ENCODE data around the gene CEACAM19. TPM values are rescaled to one million over a fixed set of nuclear protein-coding genes. Genes with fewer than 3 reads are reported as not detected.
"Not testable (repeated sequence)": the region's sequence is repeated elsewhere in the genome, so short reads cannot be mapped to it uniquely, and the experiment has no call there.

CEACAM19 gene
- total RNA-seq, 2 experiments from 2014 or later: 0.63 TPM; not detected in 1

- Mint-ChIP-seq H3K27me3 (peaks cover 19% of the 10 kb centered on the region), H3K4me1 (peaks cover 24% of the 10 kb centered on the region), H3K4me3 (no peak overlapping the region)
Observed at GRCh38 chr19:44718441-44719261, 47.4 kb downstream of the CEACAM19 start.

GRCh38 chr19:44719262-44719701 lies 48.0 kb downstream of the CEACAM19 start:
- DNase-seq: no peak
- CTCF ChIA-PET: interaction anchor here (0.9 to 10.2 kb wide), 3 partner anchors 12 to 64 kb away, joined by 3 to 406 read pairs (median 13); partner anchors contain the start of gene CBLC

More at GRCh38 chr19:44718441-44719261, 47.4 kb downstream of the CEACAM19 start:
- Mint-ChIP-seq H3K9me3 (ENCODE audit: low read depth) (peaks cover 11% of the 10 kb centered on the region), H3K36me3 (peaks cover 9% of the 10 kb centered on the region), H3K27ac (no peak overlapping the region)
- CTCF ChIA-PET: interaction anchor here (0.7 to 10.2 kb wide), 4 partner anchors 13 to 118 kb away, joined by 3 to 406 read pairs (median 3); partner anchors contain the start of gene CBLC
- DNase-seq (no peak), ATAC-seq (no peak)

GRCh38 chr19:44720396-44720795 lies 49.1 kb downstream of the CEACAM19 start:
- peaks cover 37% of the 10 kb centered on the region for H3K4me1 Mint-ChIP-seq
- ATAC-seq; DNase-seq; H3K36me3 Mint-ChIP-seq; H3K9me3 Mint-ChIP-seq (ENCODE audit: low read depth); H3K27ac Mint-ChIP-seq; H3K4me3 Mint-ChIP-seq: not testable (repeated sequence)
- peaks cover 12% of the 10 kb centered on the region for H3K27me3 Mint-ChIP-seq
- CTCF ChIA-PET: interaction anchor here (2.2 to 10.2 kb wide), 3 partner anchors 13 to 63 kb away, joined by 4 to 406 read pairs (median 13); partner anchors contain the start of gene CBLC

More at GRCh38 chr19:44719262-44719701, 48.0 kb downstream of the CEACAM19 start:
- Mint-ChIP-seq H3K4me1 (peaks cover 30% of the 10 kb centered on the region), H3K9me3 (ENCODE audit: low read depth) (peaks cover 11% of the 10 kb centered on the region), H3K27ac (no peak overlapping the region), H3K27me3 (peaks cover 18% of the 10 kb centered on the region), H3K36me3 (peaks cover 9% of the 10 kb centered on the region), H3K4me3 (no peak overlapping the region)
- ATAC-seq: no peak

- Mint-ChIP-seq H3K4me3 (no peak overlapping the region), H3K4me1 (peaks cover 39% of the 10 kb centered on the region), H3K27ac (no peak overlapping the region), H3K36me3 (peaks cover 1% of the 10 kb centered on the region), H3K9me3 (ENCODE audit: low read depth) (no peaks in the 10 kb centered on the region), H3K27me3 (peaks cover 11% of the 10 kb centered on the region)
- CTCF ChIA-PET: interaction anchor here (2.2 to 10.2 kb wide), 6 partner anchors 12 to 66 kb away, joined by 4 to 406 read pairs (median 47); partner anchors contain the start of gene CBLC
- DNase-seq (no peak), ATAC-seq (no peak)
Observed at GRCh38 chr19:44720945-44721344, 49.7 kb downstream of the CEACAM19 start.

GRCh38 chr19:44721369-44721768 lies 50.1 kb downstream of the CEACAM19 start:
- not testable (repeated sequence) for H3K36me3 Mint-ChIP-seq; ATAC-seq; DNase-seq; H3K27ac Mint-ChIP-seq; H3K4me3 Mint-ChIP-seq; H3K9me3 Mint-ChIP-seq (ENCODE audit: low read depth)
- Mint-ChIP-seq H3K4me1 (peaks cover 39% of the 10 kb centered on the region), H3K27me3 (peaks cover 11% of the 10 kb centered on the region)
- CTCF ChIA-PET: interaction anchor here (1.3 to 10.2 kb wide), 11 partner anchors 8 to 123 kb away, joined by 4 to 406 read pairs (median 13); partner anchors contain the start of gene CBLC

GRCh38 chr19:44722131-44723121 lies 51.1 kb downstream of the CEACAM19 start:
- Mint-ChIP-seq H3K36me3 (no peaks in the 10 kb centered on the region), H3K27ac (peak overlapping the region; percentile 28), H3K9me3 (ENCODE audit: low read depth) (no peaks in the 10 kb centered on the region), H3K27me3 (peaks cover 11% of the 10 kb centered on the region), H3K4me1 (peaks cover 39% of the 10 kb centered on the region), H3K4me3 (no peak overlapping the region)
- CTCF ChIA-PET: interaction anchor here (0.6 to 10.2 kb wide), 19 partner anchors 9 to 128 kb away, joined by 3 to 406 read pairs (median 7); partner anchors contain the start of genes CBLC and NECTIN2
- no peak for ATAC-seq
- peak; percentile 46 for DNase-seq

- H3K4me1 Mint-ChIP-seq: peaks cover 48% of the 10 kb centered on the region
Observed at GRCh38 chr19:44723299-44723951, 52.1 kb downstream of the CEACAM19 start.

GRCh38 chr19:44723952-44724319 lies 52.7 kb downstream of the CEACAM19 start:
- ATAC-seq: peak; percentile 94
- H3K27me3 Mint-ChIP-seq: peaks cover 7% of the 10 kb centered on the region
- H3K36me3 Mint-ChIP-seq: no peaks in the 10 kb centered on the region
- peak overlapping the region; percentile 3 for H3K27ac Mint-ChIP-seq
- H3K4me1 Mint-ChIP-seq: peaks cover 51% of the 10 kb centered on the region
- CTCF ChIA-PET: interaction anchor here (0.7 to 10.2 kb wide), 37 partner anchors 9 to 229 kb away, joined by 3 to 406 read pairs (median 6); partner anchors contain the start of genes CBLC, NECTIN2 and TOMM40
- H3K9me3 Mint-ChIP-seq (ENCODE audit: low read depth): no peaks in the 10 kb centered on the region
- DNase-seq: peak; percentile 87
- H3K4me3 Mint-ChIP-seq: no peak overlapping the region

More at GRCh38 chr19:44723299-44723951, 52.1 kb downstream of the CEACAM19 start:
- H3K27ac Mint-ChIP-seq: no peak overlapping the region
- peaks cover 7% of the 10 kb centered on the region for H3K27me3 Mint-ChIP-seq
- no peaks in the 10 kb centered on the region for H3K36me3 Mint-ChIP-seq
- H3K9me3 Mint-ChIP-seq (ENCODE audit: low read depth): no peaks in the 10 kb centered on the region
- CTCF ChIA-PET: interaction anchor here (0.6 to 10.2 kb wide), 40 partner anchors 10 to 229 kb away, joined by 3 to 406 read pairs (median 6); partner anchors contain the start of genes CBLC, NECTIN2 and TOMM40
- ATAC-seq (peak; percentile 76), DNase-seq (no peak)
- no peak overlapping the region for H3K4me3 Mint-ChIP-seq

GRCh38 chr19:44725251-44725650 lies 54.0 kb downstream of the CEACAM19 start:
- Mint-ChIP-seq H3K4me3 (no peak overlapping the region), H3K4me1 (peaks cover 51% of the 10 kb centered on the region), H3K27me3 (peaks cover 5% of the 10 kb centered on the region), H3K9me3 (ENCODE audit: low read depth) (no peaks in the 10 kb centered on the region), H3K36me3 (no peaks in the 10 kb centered on the region), H3K27ac (no peak overlapping the region)
- CTCF ChIA-PET: interaction anchor here (0.7 to 10.2 kb wide), 7 partner anchors 16 to 968 kb away, joined by 4 to 406 read pairs (median 36); partner anchors contain the start of gene CBLC
- DNase-seq: no peak
- no peak for ATAC-seq

GRCh38 chr19:44725684-44726083 lies 54.4 kb downstream of the CEACAM19 start:
- H3K27ac Mint-ChIP-seq: no peak overlapping the region
- no peaks in the 10 kb centered on the region for H3K36me3 Mint-ChIP-seq
- no peak overlapping the region for H3K4me3 Mint-ChIP-seq
- CTCF ChIA-PET: interaction anchor here (0.7 to 10.2 kb wide), 6 partner anchors 16 to 967 kb away, joined by 4 to 406 read pairs (median 56); partner anchors contain the start of gene CBLC
- no peak for DNase-seq
- no peak for ATAC-seq
- H3K9me3 Mint-ChIP-seq (ENCODE audit: low read depth): no peaks in the 10 kb centered on the region
- peaks cover 2% of the 10 kb centered on the region for H3K27me3 Mint-ChIP-seq
- H3K4me1 Mint-ChIP-seq: peaks cover 51% of the 10 kb centered on the region

GRCh38 chr19:44726465-44726864 lies 55.2 kb downstream of the CEACAM19 start:
- no peak for ATAC-seq
- no peaks in the 10 kb centered on the region for H3K36me3 Mint-ChIP-seq
- H3K27ac Mint-ChIP-seq: no peak overlapping the region
- DNase-seq: no peak
- H3K27me3 Mint-ChIP-seq: no peaks in the 10 kb centered on the region
- H3K4me1 Mint-ChIP-seq: peaks cover 49% of the 10 kb centered on the region
- H3K9me3 Mint-ChIP-seq (ENCODE audit: low read depth): no peaks in the 10 kb centered on the region
- CTCF ChIA-PET: interaction anchor here (1.5 to 10.2 kb wide), 5 partner anchors 16 to 70 kb away, joined by 4 to 406 read pairs (median 75); partner anchors contain the start of gene CBLC
- H3K4me3 Mint-ChIP-seq: no peak overlapping the region

- ATAC-seq: no peak
- Mint-ChIP-seq H3K27me3 (no peaks in the 10 kb centered on the region), H3K36me3 (no peaks in the 10 kb centered on the region), H3K27ac (no peak overlapping the region), H3K9me3 (ENCODE audit: low read depth) (no peaks in the 10 kb centered on the region), H3K4me1 (peaks cover 32% of the 10 kb centered on the region), H3K4me3 (peak overlapping the region; percentile 7)
- no peak for DNase-seq
- CTCF ChIA-PET: interaction anchor here (0.9 to 7.2 kb wide), 7 partner anchors 11 to 116 kb away, joined by 3 to 59 read pairs (median 5); no protein-coding TSS in a partner anchor
Observed at GRCh38 chr19:44728178-44728577, 56.9 kb downstream of the CEACAM19 start.
